Measurements from ENCODE around the gene ZNF426. TPM values are rescaled to one million over a fixed set of nuclear protein-coding genes. Genes with fewer than 3 reads are reported as not detected.

The ZNF426 gene
- total and polyA plus RNA-seq, 2 of the 13 experiments (the other 11 are each of a cell fraction or from before 2014, with no cell fraction given) = 3.8 to 14.9 TPM

DNA sequence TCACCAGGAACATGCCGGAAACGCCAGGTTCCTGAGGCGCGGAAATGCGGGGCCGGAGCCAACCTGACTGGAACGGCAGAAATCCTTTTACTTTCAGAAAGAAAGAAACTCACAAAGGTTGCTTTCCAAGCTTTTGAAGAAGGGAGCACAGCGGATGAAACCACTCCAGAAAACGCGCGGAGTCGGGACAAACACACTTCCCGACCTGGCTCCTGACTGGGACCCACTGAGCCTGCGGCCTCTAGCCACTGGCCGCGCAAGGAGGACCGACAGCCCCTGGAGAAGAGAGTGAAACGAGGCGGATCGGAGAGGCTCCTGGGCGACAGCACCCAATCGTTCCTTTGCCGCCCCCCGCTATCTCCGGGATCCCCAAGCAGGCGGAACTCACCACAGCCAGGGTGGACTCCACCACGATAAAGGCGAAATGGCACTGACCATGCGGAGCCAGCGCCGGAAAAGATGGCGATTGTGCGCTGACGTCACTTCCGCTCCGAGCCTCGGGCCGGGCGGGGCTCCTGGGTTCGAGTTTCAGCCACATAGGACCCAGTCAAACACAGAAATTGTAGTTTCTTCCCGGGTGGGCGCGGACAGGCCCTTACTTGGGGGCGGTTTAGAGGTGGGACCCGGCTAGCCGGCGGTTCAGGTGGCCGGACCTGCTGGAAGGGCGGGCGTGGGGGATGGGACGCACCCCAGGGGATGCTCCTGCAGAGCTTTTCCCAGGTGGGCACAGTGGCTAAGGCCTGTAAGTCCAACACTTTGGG is 45.8 kb upstream of the ZNF426 start, which contains the start of gene ZNF121 (continued):
- TF ChIP-seq ZNF292 (CRISPR knock-in tag; IDR thresholded peaks at IDR 0.05; ENCODE audit: borderline replicate concordance, low read depth) (peak; percentile 61; the same call in 1 of the 2 replicates), ZNF792 (CRISPR knock-in tag; IDR thresholded peaks at IDR 0.05) (peak; percentile 43; the same call in 1 of the 2 replicates), NFKBIZ (CRISPR knock-in tag; IDR thresholded peaks at IDR 0.05) (no peak; the same call in 1 of the 2 replicates), MEIS1 (CRISPR knock-in tag; IDR thresholded peaks at IDR 0.05; ENCODE audit: borderline replicate concordance) (peak; percentile 33; the same call in 1 of the 2 replicates), KLF9 (CRISPR knock-in tag; IDR thresholded peaks at IDR 0.05; ENCODE audit: low read depth) (no peak), MTF2 (CRISPR knock-in tag; IDR thresholded peaks at IDR 0.05; ENCODE audit: borderline replicate concordance) (no peak), SMAD3 (CRISPR knock-in tag; IDR thresholded peaks at IDR 0.05) (peak; percentile 32; the same call in 1 of the 2 replicates), THAP11 (CRISPR knock-in tag; IDR thresholded peaks at IDR 0.05) (peak; percentile 90), DR1 (CRISPR knock-in tag; IDR thresholded peaks at IDR 0.05) (peak; percentile 89)
- TF ChIP-seq, protein P1, sequence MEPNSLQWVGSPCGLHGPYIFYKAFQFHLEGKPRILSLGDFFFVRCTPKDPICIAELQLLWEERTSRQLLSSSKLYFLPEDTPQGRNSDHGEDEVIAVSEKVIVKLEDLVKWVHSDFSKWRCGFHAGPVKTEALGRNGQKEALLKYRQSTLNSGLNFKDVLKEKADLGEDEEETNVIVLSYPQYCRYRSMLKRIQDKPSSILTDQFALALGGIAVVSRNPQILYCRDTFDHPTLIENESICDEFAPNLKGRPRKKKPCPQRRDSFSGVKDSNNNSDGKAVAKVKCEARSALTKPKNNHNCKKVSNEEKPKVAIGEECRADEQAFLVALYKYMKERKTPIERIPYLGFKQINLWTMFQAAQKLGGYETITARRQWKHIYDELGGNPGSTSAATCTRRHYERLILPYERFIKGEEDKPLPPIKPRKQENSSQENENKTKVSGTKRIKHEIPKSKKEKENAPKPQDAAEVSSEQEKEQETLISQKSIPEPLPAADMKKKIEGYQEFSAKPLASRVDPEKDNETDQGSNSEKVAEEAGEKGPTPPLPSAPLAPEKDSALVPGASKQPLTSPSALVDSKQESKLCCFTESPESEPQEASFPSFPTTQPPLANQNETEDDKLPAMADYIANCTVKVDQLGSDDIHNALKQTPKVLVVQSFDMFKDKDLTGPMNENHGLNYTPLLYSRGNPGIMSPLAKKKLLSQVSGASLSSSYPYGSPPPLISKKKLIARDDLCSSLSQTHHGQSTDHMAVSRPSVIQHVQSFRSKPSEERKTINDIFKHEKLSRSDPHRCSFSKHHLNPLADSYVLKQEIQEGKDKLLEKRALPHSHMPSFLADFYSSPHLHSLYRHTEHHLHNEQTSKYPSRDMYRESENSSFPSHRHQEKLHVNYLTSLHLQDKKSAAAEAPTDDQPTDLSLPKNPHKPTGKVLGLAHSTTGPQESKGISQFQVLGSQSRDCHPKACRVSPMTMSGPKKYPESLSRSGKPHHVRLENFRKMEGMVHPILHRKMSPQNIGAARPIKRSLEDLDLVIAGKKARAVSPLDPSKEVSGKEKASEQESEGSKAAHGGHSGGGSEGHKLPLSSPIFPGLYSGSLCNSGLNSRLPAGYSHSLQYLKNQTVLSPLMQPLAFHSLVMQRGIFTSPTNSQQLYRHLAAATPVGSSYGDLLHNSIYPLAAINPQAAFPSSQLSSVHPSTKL (CRISPR knock-in tag; IDR thresholded peaks at IDR 0.05) = peak; percentile 49; the same call in 1 of the 2 replicates
- TF ChIP-seq, protein P2, sequence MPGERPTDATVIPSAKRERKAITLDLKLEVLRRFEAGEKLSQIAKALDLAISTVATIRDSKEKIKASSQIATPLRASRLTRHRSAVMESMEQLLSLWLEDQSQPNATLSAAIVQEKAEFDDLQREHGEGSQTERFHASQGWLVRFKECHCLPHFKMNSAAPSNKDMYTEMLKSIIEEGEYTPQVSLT (CRISPR knock-in tag; IDR thresholded peaks at IDR 0.05; ENCODE audit: borderline replicate concordance, low read depth) = peak; percentile 26; the same call in 1 of the 2 replicates
- TF ChIP-seq, protein P3, sequence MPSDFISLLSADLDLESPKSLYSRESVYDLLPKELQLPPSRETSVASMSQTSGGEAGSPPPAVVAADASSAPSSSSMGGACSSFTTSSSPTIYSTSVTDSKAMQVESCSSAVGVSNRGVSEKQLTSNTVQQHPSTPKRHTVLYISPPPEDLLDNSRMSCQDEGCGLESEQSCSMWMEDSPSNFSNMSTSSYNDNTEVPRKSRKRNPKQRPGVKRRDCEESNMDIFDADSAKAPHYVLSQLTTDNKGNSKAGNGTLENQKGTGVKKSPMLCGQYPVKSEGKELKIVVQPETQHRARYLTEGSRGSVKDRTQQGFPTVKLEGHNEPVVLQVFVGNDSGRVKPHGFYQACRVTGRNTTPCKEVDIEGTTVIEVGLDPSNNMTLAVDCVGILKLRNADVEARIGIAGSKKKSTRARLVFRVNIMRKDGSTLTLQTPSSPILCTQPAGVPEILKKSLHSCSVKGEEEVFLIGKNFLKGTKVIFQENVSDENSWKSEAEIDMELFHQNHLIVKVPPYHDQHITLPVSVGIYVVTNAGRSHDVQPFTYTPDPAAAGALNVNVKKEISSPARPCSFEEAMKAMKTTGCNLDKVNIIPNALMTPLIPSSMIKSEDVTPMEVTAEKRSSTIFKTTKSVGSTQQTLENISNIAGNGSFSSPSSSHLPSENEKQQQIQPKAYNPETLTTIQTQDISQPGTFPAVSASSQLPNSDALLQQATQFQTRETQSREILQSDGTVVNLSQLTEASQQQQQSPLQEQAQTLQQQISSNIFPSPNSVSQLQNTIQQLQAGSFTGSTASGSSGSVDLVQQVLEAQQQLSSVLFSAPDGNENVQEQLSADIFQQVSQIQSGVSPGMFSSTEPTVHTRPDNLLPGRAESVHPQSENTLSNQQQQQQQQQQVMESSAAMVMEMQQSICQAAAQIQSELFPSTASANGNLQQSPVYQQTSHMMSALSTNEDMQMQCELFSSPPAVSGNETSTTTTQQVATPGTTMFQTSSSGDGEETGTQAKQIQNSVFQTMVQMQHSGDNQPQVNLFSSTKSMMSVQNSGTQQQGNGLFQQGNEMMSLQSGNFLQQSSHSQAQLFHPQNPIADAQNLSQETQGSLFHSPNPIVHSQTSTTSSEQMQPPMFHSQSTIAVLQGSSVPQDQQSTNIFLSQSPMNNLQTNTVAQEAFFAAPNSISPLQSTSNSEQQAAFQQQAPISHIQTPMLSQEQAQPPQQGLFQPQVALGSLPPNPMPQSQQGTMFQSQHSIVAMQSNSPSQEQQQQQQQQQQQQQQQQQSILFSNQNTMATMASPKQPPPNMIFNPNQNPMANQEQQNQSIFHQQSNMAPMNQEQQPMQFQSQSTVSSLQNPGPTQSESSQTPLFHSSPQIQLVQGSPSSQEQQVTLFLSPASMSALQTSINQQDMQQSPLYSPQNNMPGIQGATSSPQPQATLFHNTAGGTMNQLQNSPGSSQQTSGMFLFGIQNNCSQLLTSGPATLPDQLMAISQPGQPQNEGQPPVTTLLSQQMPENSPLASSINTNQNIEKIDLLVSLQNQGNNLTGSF (CRISPR knock-in tag; IDR thresholded peaks at IDR 0.05) = 0 out of 2 replicates have a peak, but pooled peaks have one; percentile 25
- TF ChIP-seq, protein P4, sequence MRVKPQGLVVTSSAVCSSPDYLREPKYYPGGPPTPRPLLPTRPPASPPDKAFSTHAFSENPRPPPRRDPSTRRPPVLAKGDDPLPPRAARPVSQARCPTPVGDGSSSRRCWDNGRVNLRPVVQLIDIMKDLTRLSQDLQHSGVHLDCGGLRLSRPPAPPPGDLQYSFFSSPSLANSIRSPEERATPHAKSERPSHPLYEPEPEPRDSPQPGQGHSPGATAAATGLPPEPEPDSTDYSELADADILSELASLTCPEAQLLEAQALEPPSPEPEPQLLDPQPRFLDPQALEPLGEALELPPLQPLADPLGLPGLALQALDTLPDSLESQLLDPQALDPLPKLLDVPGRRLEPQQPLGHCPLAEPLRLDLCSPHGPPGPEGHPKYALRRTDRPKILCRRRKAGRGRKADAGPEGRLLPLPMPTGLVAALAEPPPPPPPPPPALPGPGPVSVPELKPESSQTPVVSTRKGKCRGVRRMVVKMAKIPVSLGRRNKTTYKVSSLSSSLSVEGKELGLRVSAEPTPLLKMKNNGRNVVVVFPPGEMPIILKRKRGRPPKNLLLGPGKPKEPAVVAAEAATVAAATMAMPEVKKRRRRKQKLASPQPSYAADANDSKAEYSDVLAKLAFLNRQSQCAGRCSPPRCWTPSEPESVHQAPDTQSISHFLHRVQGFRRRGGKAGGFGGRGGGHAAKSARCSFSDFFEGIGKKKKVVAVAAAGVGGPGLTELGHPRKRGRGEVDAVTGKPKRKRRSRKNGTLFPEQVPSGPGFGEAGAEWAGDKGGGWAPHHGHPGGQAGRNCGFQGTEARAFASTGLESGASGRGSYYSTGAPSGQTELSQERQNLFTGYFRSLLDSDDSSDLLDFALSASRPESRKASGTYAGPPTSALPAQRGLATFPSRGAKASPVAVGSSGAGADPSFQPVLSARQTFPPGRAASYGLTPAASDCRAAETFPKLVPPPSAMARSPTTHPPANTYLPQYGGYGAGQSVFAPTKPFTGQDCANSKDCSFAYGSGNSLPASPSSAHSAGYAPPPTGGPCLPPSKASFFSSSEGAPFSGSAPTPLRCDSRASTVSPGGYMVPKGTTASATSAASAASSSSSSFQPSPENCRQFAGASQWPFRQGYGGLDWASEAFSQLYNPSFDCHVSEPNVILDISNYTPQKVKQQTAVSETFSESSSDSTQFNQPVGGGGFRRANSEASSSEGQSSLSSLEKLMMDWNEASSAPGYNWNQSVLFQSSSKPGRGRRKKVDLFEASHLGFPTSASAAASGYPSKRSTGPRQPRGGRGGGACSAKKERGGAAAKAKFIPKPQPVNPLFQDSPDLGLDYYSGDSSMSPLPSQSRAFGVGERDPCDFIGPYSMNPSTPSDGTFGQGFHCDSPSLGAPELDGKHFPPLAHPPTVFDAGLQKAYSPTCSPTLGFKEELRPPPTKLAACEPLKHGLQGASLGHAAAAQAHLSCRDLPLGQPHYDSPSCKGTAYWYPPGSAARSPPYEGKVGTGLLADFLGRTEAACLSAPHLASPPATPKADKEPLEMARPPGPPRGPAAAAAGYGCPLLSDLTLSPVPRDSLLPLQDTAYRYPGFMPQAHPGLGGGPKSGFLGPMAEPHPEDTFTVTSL (CRISPR knock-in tag; IDR thresholded peaks at IDR 0.05; ENCODE audit: borderline replicate concordance) = no peak
